LNCaP clone FGC (cell line): Measurements from ENCODE around the gene GALNT10.

Experiments used
- DNase-seq: peaks from one replicate; pipeline ENCODE4 v3.0.0-alpha.2; 2011; ENCODE audit warnings: low read depth
- H3K4me3 ChIP-seq: 2 replicates; pipeline ENCODE4 v1.5.1; 2011; ENCODE audit warnings: mild to moderate bottlenecking, low read depth, low read length, control low read depth
- TF ChIP-seq, protein P1 (sequence below): IDR thresholded peaks from 2 replicates; pipeline ENCODE4 v1.5.1; 2012; ENCODE audit warnings: mild to moderate bottlenecking; ENCODE audit not compliant: control insufficient read depth, insufficient read depth; ENCODE audit errors: extremely low read depth

Gene GALNT10

DNA sequence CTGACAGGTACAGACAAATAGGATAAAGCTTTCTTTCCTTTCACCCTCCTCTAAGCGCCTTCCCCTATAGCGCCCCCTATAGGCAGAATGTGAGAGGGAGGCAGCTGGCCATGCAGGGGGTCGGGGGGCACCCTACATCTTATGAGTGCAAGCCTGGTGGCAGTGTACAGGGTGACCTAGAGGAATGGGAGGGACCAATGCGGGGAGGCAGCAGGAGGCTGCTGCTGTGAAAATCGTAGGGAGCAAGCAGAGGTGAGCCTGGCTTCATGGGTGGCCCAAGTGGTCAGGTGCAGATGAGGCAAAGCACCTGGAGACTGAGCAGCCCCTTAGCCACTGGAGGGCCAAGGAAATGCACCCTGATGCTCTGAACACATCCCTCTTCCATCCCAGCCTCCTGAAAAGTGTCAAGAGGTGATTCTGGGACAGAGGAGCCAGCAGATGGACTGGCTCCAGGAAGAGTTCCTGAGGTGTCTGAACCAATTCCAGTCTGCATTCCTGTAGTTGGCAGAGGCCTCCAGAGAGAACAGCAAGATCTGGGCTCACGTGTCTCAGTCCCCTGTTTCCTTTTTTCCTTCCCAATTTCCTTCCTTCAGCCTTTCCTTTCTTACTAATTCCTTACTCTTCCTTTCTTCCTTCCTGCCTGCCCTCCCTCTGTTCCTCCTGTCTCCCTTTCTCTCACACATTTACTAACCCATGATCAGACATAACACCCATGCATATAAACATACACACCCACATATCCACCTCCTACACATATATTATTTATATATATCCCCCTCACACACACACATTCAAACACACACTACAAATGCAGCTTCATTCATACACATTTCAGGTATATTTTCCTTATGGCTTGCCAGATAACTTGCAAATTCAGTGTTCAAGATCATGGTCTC lies 32.8 kb upstream of the GALNT10 start:
- TF ChIP-seq, protein P1, sequence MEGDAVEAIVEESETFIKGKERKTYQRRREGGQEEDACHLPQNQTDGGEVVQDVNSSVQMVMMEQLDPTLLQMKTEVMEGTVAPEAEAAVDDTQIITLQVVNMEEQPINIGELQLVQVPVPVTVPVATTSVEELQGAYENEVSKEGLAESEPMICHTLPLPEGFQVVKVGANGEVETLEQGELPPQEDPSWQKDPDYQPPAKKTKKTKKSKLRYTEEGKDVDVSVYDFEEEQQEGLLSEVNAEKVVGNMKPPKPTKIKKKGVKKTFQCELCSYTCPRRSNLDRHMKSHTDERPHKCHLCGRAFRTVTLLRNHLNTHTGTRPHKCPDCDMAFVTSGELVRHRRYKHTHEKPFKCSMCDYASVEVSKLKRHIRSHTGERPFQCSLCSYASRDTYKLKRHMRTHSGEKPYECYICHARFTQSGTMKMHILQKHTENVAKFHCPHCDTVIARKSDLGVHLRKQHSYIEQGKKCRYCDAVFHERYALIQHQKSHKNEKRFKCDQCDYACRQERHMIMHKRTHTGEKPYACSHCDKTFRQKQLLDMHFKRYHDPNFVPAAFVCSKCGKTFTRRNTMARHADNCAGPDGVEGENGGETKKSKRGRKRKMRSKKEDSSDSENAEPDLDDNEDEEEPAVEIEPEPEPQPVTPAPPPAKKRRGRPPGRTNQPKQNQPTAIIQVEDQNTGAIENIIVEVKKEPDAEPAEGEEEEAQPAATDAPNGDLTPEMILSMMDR: peak; percentile 31; the same call in 1 of the 2 replicates
- H3K4me3 ChIP-seq: no peak overlapping the region
- DNase-seq: peak; percentile 44

DNA sequence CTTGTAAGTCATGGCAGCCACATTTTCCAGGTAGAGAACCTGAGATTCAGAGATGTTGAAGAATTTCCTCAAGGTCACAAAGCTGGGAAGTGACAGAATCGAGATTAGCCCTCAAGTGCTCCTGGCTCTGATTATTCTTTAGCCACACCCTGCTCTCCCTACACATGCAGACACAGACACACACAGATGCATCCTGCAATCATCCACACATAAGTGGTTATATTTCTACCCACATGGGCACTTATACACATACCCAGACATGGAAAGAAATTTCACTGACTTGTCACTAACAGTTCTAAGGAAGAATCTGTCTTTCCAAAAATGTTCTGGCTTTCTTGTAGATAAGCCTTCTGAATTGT lies 32.2 kb upstream of the GALNT10 start:
- no peak overlapping the region for H3K4me3 ChIP-seq
- DNase-seq: no peak
- TF ChIP-seq, protein P1: no peak

DNA sequence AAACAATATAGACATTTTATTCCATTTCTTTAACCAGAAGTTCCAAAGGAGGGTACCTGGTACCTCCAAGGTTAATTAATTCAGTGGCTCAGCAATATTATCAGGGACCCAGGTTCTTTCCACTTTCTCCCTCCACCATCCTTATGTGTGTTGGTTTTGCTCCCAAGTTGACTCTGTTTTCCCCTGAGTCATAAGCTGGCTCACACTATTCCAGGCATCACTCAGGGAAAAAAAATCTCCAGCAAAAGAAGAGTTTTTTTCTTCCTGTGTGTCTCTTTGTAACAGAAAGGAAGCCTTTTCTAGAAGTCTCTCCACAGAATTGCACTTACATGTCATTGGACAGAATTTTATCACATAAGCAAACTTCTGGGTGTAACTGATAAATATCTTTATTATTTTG lies 31.2 kb upstream of the GALNT10 start:
- DNase-seq: no peak
- no peak overlapping the region for H3K4me3 ChIP-seq
- TF ChIP-seq, protein P1: no peak

DNA sequence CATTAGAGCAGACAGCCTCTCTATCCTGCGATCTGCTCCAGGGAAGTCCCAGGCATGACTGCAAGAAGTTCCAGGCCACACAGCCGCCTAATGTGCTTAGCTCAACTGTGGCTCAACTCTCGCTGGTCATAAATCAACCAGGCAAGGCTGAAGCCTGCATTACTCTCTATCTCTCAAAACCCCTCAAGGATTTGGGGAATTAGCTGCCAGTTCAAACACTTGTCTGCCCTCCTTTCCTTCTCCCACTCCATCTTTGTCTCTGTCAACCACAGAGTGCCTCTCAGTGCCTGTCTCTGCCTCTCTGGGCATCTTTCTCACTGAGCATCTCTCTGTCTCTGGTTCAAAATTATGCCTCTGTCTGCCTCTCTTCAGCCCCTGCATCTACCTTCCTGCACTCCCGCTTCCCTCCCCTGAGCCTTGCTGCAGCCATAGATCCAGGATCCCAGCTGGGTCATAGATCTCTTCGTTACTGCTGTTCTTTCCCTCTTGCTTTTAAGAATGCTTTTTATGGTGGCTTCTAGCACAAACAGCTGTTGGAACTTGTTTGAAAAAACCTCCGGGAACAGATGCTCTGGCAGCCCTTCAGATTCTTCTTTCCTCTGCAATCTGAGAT lies 27.9 kb upstream of the GALNT10 start:
- no peak overlapping the region for H3K4me3 ChIP-seq
- DNase-seq: no peak
- TF ChIP-seq, protein P1: no peak

DNA sequence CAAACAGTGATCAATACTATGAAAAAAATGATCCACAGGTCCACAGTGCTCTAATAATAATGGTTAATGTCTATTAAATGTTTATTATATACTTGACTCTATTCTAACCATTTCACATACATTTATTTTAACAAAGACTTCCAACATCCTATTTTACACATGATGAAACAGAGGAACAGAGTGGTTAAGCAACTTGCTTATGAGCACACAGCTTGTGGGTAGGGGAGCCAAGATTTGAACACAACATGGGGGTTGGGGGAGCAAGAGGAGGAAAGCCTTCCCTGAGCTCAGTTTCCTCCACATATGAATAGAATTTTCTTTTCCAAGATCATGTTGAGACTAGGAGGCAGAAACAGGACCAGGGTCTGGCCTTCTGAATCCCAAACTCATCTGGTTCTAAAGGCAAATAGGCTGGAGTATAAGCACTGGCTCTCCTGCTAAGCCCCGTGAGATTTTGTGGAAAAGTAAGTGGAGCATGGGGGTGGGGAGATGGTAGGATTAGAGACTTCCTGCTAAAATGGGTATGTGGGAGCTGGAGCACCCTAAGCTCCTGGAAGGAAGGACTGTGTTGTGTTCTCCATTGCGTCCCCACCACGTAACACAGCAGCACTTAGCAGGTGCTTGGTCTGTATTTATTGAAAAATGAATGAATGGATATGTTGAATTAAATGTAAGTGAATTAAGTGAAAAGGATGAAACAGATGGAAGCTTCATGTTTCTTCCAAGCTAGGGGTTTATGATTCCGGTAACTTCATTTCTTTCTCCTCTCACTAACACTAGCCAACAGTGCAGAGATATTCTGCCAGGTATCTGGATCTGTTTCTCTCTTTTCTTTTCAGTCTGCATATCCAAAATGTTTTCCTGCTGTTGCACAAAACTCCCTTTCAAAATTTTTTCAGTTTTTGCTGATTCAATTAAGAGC lies 26.9 kb upstream of the GALNT10 start:
- no peak for DNase-seq
- TF ChIP-seq, protein P1: no peak
- H3K4me3 ChIP-seq: no peak overlapping the region

DNA sequence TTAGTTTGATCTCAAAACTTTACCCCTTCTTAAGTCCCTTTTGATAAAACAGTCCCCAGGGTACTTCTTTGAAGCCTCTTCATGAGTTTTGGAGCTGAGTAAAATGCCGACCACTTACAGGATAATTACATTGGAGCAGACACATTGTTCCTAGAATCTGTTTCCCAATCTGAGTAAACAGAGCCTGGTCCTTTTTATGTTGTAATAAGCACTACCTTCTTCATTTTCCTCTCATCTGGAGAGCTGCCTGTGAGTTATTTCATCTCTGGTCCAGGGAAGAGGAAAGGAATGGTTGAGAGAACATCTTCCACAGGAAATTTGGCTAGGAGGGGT lies 26.3 kb upstream of the GALNT10 start:
- no peak for DNase-seq
- H3K4me3 ChIP-seq: no peak overlapping the region
- TF ChIP-seq, protein P1: no peak
